Epithelial cell of esophagus (primary cell): ENCODE data around the gene THSD4.

Source experiments
- DNase-seq: peaks from one replicate; pipeline ENCODE4 v3.0.0; 2010; ENCODE audit warnings: low read depth
- H3K4me3 ChIP-seq: 2 replicates; pipeline ENCODE4 v1.5.1; 2011; ENCODE audit warnings: mild to moderate bottlenecking, low read length, control low read depth
- TF ChIP-seq, protein P1 (sequence below): IDR thresholded peaks from 2 replicates; pipeline ENCODE4 v1.5.1; 2011; ENCODE audit warnings: low read depth, mild to moderate bottlenecking, low read length, control low read depth, inconsistent platforms; ENCODE audit not compliant: insufficient read depth; ENCODE audit errors: missing control alignments

THSD4 gene

DNA sequence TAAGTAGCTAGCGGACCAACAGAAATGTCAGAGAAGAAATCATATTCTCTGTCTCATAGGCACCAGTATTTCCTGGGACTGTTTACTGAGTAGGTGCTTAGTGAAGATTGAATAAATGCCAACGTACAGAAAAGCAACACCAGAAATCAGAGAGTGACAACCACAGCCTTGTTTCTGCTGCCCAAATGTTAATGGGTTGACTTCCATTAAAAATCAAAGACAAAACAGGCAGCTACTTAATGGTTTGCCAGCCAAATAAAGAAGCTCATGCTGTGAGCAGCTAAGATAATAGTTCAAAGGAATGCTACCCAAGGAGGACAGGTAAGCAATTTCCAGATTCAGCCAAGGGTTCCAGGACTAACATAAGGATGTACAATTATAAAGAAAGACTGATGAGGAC is 270.7 kb downstream of the THSD4 start:
- H3K4me3 ChIP-seq = no peak overlapping the region
- TF ChIP-seq, protein P1, sequence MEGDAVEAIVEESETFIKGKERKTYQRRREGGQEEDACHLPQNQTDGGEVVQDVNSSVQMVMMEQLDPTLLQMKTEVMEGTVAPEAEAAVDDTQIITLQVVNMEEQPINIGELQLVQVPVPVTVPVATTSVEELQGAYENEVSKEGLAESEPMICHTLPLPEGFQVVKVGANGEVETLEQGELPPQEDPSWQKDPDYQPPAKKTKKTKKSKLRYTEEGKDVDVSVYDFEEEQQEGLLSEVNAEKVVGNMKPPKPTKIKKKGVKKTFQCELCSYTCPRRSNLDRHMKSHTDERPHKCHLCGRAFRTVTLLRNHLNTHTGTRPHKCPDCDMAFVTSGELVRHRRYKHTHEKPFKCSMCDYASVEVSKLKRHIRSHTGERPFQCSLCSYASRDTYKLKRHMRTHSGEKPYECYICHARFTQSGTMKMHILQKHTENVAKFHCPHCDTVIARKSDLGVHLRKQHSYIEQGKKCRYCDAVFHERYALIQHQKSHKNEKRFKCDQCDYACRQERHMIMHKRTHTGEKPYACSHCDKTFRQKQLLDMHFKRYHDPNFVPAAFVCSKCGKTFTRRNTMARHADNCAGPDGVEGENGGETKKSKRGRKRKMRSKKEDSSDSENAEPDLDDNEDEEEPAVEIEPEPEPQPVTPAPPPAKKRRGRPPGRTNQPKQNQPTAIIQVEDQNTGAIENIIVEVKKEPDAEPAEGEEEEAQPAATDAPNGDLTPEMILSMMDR = no peak
- DNase-seq = no peak

DNA sequence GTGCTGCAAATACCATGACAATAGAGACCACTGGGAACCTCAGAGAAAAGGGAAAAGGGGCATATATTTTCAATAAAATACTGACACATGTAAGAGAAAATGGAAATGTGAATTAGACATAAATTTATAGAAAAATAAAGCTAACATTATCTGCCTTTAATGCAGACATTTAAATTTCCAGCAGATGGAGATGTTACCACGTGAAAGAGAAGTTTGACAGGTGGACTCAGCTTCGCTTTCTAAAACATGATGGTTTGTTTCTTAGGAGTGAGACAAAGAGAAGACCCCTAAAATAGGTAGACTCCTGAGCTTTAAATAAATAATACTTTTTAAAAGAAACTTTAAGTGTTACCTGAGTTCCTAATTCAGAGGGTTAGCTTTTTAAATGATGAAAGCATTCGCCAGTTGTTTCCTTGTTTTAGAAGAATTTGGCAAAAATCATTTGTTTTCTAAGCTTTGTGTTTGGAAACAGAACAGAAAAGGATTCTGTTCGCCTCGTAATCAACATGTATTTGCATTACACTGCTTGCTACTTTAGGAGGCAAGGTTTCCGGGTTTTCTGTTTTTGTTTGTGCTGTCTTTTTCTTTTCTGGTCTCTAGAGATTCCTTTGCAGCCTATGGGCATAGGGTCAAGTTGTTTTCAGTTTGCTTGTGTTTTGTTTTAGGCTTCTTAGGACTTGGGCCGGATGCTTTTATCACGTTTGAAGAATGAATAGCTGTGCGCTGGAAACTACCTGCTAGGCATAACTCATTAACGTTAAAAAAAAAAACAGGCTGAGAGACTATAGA is 271.4 kb downstream of the THSD4 start:
- no peak overlapping the region for H3K4me3 ChIP-seq
- TF ChIP-seq, protein P1 = peak; percentile 29
- DNase-seq = peak; percentile 22

DNA sequence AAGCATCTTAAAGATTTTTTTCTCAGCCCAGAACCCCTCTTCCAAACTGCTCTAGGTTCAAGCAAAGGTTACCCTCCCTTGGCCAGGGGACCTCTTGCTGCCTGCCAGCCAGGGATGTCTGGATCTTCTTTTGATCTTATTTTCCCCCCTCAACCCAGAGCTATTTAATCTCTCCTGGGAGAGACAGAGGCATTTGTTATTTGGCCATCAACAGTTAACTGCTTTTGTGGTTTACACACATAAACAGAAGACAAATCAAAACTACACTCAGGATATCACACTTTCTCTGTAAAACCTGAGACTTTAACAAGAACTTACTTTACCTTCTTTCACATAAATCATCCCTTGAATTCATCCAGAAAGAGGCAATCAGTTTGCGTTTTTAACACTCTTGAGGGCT is 272.5 kb downstream of the THSD4 start:
- H3K4me3 ChIP-seq = no peak overlapping the region
- no peak for DNase-seq
- TF ChIP-seq, protein P1 = no peak

DNA sequence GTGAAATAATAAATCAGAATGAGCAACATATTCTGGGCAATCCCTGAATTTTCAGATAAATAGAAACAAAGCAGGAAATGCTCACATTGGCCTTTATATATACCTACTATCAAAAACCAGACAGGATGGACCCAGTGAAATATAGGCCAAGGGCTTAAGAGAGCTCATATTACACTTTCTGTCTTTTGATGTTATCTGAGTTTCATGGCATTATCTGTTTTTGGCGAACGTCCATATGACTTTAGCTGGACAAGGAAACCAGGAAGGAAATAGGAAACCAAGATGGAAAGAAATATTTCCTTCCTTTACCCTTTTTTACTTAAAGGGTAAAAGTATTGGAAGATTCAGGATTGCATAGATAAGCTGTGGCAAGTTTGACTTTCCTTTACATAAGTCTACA is 274.8 kb downstream of the THSD4 start:
- no peak overlapping the region for H3K4me3 ChIP-seq
- TF ChIP-seq, protein P1 = no peak
- DNase-seq = no peak

DNA sequence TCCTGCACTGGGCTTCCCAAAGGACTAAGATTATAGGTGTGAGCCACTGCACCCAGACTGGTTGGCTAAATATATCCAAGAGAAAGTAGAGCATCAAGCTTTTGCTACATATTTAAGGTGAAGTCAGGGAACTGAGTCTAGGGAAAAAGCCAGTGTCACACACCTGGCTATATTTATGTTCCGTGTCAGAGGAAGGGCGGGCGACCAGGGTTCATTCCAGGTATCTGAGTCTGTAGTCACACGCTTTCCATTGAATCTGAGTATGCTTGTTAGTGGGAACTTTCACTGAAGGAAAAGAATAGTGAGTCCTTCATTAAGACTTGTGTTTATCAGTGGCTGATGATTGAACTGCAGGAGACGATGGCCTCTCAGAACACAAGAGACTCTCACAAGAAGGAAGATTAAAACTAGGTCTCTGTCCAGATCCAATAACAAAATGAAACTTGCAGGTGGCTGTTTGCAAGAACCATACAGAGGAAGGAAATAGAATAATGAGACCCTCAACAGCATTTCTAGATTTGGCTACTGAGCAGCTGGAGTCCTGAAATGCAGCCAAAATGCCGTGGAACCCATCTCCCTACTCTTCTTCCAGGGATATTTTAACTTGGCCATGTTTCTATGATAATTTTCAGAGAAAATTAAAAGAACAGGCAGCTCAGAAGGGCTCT is 276.3 kb downstream of the THSD4 start:
- TF ChIP-seq, protein P1 = no peak
- H3K4me3 ChIP-seq = no peak overlapping the region

DNA sequence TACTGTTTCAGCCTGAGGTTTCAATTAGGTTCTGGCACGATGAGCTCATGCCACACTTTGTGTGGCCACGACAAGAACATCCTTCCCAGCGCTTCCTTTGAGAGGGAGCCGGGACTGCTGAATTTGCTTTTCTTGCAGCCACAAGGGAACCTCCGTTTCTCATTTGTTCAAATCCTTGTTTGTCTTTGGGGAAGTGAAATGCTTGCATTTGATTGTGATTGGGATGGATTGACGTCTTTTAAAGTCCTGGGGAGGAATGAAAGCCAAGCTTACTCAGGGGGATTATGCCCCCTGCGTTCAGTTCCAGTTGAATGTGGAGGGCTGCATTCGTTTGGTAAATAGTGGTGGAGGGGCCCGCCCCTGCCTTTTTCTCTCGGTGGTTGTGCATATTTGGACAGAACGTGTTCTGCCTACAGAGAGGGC is 277.6 kb downstream of the THSD4 start:
- DNase-seq = no peak
- H3K4me3 ChIP-seq = no peak overlapping the region
- TF ChIP-seq, protein P1 = no peak

More for the DNA sequence above, 276.3 kb downstream of the THSD4 start:
- DNase-seq = no peak
